ENCODE results near the gene POR.
"Not testable (repeated sequence)": the region's sequence is repeated elsewhere in the genome, so short reads cannot be mapped to it uniquely, and the experiment has no call there.

Gene POR

DNA sequence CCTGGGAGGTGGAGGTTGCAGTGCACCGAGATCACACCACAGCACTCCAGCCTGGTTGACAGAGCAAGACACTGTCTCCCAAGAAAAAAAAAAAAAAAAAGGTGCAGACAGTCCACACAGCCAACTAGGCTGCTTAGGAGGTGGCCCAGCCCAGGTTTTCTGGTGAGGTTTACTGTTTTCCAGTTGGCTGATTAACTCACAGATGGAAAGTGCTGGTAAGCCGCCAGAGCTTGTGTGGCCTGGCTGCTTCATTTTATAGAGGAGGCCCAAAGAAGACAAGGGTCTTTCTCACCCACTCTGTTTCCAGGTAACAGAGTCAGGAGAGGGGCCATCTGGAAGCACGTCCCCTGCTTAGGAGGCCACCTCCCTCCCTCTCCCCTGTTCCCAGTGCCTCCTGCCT, 29.9 kb upstream of the POR start:
- DNase-seq: no peak

DNA sequence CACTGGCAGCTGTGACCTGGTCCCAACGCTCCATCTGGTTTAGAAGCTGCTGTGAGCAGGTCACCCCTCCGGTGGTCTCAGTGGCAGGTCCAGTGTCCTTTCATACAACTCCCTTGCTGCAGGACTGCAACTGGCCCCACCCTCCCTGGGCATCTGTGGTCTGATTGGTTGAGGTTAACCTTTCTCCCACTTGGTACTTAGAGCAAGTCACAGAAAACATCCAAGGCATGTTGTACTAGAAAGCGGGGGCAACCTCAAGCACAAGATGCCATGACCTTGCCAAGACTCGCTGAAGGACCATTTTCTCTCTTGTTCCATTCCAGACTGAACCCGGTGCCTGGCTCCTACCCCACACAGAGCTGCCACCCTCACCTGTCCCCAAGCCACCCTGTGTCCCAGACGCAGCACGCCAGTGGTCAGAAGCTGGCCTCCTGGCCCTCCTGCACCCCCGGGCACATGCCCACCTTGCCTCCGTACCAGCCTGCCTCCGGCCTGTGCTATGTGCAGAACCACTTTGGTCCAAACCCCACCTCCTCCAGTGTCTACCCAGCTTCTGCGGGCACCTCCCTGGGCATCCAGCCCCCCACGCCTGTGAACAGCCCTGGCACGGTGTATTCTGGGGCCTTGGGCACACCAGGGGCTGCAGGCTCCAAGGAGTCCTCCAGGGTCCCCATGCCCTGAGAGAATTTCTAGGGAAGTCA, 27.1 kb upstream of the POR start:
- no peak for DNase-seq

DNA sequence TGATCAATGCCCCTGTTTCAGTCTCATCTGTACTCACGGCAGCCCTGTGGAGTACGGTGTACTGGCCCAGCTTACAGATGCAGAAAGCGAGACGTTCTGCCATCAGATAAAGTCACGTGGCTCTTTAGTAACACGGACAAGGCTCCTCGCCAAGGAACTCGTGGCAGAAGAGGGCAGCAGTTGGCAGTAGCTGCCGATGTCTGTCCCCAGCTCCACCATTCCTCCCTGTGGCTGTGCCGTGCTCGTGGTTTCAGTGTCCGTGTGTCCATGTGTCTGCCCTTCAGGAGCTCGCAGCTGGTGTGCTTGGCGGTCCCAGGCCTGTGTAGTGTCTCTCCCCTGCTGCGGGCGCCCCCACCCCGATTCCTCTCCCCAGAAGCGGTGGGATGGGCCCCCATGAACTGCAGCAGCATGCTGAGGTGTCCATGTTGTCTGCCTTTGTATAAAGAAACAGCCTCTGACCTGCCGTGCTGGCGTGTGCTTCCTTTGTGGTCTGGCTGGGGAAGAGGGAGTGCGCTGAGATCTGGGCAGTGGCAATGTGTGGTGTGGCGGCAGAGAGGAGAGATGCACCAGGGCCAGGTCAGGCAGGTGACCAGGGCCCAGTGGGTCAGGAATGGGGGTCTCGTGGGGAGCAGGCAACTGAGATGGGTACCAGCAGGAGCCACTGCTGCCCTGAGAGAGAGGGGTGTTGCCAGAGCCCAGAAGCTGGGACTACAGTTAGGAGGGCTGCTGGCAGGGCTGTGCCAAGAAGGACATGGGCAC, 26.3 kb upstream of the POR start:
- no peak for DNase-seq

DNA sequence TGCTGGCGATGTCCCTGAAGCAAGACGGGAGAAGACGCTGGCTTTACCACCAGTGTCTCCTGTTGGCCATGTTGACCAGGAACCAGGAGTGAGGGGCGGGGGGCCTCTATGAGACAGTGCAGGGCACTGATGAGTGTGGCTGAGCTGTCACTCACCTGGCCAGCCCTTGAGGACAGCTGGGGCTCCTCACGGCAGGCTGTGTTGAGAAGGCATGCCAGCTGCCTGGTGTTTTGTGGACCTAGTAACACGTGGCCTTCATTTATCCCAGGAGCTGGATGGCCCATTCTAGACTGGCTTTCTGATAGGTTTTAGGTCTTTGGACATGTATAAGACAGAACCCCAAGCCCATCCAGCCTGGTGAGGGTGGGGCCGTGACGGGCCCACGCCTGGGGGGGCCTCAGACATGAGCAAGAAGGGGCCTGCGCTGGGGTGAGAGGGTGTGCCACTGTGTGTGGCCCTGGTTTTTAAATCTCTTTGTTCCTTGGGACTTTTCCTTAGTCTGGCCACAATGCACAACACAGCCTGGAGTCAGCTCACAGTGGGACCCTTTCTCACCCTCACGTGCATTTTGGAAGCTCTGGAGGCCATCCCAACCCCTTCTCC, 25.6 kb upstream of the POR start:
- no peak for DNase-seq

DNA sequence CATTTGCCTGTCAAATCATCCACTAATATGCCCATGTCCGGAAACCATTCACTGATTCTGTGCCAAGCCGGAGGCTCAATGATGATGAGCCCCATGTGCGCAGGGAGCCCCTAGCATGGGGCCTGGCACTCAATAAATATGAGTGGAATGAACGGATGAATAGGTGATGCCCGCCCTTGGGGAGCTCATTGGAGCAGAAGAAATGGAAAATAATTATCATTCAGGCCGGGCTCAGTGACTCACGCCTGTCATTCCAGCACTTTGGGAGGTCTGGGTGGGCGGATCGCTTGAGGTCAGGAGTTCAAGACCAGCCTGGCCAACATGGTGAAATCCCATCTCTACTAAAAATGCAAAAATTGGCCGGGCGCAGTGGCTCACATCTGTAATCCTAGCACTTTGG, 25.1 kb upstream of the POR start:
- no peak for DNase-seq

DNA sequence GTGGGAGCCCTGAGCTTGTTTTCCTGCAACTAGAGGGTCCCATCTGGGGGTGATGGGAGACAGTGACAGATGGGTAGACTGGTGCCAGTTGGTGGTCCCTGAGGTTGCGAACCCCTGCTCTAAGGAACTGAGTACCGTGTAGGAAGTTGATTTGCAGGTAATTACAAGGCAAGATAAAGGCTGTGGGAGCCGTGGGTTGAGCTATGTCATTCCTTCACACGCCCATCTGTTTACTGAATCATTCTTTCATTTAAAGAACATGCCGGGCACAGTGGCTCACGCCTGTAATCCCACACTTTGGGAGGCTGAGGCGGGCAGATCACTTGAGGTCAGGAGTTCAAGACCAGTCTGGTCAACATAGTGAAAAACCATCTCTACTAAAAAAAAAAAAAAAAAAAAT, 23.7 kb upstream of the POR start:
- not testable (repeated sequence) for DNase-seq

DNA sequence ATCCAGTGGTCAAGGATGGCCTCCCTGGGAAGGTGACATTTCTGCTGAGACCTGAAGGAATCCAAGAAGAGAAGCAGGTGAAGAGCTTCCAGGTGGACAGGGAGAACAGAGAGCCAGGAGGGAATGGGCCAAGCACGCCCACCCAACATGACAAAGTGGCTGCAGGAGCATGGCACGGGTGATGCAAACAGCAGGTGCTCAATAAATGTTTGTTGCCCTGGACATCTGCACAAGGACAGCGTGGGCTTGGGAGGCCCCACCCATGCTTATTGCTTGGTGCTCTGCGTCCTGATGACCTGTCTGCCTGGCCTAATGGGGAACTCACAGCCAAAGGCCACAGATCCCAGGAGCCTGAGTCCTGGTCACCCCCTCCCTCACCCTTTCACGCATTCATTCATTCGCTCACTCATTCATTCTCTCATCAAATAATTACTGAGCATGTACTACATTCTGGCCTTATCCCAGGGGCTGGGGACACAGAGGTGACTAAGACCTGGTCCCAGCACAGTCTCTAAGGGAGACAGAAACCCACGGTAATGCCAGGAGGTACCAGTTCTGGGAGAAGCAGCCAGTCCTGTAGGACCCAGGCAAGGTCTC, 23.0 kb upstream of the POR start:
- no peak for DNase-seq

DNA sequence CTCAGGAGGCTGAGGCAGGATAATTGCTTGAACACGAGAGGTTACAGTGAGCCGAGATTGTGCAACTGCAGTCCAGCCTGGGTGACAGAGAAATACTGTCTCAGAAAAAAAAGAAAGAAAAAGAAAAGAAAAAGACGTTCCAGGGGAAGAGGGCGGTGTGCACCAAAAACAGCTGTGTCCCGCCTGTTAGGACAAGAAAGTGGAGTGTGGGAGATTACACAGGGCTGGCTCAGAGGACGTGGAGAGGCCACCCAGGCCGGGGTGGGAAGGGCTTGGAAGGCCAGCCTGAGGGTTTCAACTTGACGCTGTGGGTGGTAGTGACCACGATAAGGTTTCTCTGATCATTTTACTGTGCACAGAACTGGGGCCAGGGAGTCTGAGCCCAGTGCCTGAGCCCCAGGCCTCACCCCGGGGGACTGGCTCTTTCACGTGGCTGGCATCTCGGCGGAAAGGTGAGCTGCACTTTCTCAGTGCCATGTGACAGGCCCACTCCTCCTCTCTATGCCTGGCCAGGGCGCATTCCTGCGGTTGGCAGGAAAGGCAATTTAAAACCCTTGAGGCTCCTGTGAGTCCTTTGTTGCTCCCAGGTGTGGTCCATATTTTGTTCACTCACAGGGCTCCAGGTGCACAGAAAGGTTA, 22.2 kb upstream of the POR start:
- DNase-seq: no peak

DNA sequence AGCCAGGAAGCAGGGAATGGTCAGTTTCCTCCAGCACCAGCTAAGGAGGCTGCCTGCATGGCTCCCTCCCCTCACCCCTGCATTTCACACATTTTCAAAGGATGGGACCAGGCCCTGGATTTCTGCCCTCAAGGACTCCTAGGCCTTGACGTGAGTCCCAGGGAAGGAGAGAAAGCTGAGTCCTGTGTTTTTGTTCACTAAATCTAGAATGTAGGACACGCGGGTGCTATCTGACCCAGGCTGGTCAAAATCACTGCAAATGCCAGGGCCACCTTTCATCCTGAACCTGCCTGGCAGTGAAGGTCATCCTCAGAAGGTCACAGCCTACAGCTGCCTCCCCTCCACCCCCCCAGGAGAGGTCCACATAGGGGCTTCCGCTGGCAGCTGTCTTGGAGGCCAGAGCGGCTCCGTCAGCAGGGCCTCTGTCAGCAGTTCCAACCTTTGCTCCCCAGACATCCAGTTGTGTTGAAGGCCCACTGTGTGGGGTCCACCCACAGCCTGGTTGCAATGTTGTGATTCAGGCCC, 18.1 kb upstream of the POR start:
- no peak for DNase-seq

DNA sequence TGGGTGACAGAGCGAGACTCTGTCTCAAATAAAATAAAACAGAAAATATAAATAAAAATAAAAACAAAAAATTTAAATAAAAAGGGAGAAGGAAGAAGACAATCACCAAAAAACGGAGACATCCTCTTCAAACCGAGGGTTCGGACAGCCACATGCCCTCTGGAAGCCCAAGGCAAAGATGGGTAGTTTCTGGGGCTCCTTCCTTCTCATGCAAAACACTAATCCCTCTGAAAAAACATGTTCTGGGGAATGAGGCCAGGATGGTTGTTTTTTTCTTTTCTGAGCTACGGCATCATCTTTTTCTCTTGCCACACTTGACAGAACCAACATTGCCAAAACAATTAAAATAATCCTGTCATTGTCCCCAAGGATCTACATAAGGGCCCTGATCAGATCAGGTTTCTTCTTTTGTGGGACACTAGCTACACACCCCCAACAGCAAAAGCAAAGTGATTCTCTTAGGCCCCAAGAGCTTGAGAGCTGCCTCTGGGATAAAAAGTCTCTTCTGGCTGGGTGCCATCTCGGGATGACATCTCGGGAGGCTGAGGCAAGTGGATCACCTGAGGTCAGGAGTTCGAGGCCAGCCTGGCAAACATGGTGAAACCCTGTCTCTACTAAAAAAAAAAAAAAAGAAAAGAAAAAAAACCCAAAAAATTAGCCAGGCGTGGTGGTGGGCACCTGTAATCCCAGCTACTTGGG, 14.2 kb upstream of the POR start:
- DNase-seq: peak; percentile 41

DNA sequence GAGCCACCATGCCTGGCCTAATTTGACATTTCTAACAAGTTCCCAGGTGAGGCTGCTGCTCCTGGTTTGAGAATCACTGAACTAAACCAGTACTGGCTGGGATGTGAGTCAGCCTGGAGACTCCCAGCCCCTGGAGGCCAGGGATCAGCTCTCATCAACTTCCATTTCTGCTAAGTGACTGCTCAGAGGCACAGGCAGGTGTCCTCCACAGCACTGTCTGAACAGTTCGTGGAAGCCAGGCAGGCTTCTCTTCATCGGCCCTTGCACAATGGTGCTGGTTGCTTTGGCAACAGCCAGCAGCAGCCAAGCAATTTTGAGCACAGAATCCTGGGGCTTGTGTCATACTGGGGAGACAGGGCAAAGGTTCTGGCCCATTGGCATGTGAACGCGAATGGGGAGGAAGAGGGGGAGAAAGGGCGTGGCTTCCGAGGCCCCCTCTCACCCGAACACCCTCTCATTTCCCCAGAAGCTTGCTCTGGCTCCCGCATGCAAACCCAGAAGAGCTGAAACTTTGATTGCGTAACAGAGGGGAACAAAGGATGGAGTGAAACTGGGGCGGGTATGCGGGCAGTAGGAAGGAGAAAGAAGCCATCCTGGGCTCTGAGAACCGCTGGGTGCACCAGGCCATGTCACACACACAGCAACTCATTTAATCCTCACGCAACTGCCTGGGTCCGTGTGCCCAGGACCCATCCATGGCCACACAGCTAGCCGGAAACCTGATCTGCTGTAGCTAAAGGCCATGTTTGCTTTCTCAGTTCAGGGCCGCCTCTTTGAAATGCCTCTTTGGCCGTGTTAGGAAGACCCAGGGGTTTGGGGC, 9.0 kb upstream of the POR start:
- peak; percentile 62 for DNase-seq

DNA sequence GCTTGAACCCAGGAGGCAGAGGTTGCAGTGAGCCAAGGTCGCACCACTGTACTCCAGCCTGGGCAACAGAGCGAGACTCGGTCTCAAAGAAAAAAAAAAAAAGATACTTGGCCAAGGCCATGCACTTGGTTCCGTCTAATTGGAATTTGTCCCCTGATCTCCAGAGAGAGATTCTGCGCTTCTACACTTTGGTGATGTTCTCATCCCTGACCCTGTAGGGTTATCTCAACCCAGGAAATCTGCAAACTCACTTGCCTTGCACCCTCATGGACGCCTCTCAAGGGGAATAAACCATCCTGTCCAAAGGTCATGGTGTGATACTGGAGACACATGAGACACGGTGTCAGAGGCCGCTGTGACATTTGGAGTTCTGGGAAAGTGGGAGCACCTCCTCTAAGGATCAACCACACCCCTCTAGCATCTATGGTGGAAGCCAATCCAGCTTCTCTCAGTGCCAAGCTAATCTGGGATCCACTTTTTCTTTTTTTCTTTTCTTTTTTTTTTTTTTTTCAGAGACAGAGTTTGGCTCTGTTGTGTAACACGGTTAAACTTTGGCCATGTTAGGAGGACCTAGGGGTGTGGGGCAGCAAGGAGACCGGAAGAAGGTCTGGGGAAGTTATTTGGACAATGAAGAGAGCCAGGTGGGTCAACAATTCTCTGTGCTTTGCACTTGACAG, 7.8 kb upstream of the POR start:
- DNase-seq: no peak

DNA sequence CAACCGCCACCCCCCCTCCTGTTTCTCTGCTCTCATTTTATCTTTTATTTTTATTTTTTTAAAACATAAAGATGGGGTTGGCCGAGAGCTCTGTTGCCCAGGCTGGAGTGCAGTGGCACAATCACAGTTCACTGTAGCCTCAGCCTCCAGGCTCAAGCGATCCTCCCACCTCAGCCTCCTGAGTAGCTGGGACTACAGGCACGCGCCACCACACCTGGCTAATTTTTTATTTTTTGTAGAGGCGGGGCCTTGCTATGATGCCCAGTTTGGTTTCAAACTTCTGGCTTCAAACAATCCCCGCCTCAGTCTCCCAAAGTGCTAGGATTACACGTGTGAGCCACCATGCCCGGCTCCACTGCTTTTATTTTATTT, 7.3 kb upstream of the POR start:
- DNase-seq: not testable (repeated sequence)

DNA sequence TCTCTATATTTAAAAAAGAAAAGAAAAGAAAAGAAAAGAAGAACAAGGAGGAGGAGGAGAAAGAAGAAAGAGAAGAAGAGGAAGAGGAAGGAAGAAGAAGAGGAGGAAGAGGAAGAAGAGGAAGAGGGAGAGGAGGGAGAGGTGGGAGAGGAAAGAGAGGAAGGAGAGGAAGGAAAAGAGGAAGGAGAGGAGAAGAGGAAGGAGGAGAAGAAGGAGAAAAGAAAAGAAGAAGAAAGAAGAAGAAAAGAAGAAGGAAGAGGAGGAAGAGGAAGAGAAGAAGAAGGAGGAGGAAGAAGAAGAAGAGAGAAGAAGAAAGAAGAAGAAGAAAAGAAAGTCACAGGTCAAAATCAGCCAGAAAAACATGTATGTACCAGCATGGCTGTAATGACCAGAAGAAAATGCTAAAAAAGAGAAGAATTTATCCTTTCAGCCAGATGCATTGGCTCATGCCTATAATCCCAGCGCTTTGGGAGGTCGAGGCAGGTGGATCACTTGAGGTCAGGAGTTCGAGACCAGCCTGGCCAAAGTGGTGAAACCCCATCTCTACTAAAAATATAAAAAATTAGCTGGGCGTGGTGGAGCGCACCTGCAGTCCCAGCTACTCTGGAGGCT, 5.3 kb upstream of the POR start:
- no peak for DNase-seq

DNA sequence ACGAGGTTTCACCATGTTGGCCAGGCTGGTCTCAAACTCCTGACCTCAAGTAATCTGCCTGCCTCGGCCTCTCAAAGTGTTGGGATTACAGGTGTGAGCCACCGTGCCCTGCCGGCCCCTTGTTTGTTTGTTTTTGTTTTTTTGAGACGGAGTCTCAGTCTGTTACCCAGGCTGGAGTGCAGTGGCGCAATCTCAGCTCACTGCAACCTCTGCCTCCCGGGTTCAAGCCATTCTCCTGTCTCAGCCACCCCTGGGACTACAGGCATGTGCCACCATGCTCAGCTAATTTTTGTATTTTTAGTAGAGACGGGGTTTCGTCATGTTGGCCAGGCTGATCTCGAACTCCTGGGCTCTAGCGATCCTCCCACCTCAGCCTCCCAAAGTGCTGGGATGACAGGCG, 3.8 kb upstream of the POR start:
- not testable (repeated sequence) for DNase-seq

DNA sequence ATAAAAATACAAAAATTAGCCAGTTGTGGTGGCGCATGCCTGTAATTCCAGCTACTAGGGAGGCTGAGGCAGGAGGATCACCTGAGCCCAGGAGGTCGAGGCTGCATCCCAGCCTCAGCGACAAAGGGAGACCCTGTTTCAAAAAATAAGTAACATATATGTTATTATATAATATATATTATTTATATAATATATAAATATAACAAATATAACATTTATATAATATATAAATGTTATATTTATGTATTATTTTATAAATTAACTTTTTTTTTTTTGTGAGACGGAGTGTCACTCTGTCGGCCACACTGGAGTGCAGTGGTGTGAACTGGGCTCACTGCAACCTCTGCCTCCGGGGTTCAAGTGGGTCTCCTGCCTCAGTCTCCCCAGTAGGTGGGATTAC, 1.5 kb upstream of the POR start:
- no peak for DNase-seq

DNA sequence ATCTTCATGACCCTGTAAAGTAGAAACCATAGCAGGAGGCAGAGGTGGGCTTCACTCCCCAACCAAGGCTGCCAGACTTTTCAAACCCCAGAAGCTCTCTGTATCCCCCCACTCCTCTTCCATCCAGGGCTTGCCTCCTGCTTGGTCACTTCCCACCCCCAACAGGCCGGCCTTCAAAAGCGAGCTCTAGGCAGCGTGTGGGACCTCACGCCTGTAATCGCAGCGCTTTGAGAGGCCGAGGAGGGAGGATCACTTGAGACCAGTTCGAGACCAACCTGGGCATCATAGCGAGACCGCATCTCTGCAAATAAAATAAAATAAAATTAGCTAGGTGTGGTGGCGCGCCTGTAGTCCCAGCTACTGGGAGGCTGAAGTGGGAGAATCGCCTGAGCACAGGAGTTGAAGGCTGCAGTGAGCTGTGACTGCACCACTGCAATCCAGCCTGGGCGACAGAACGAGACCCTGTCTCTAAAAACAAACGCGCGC, 743 bp upstream of the POR start:
- DNase-seq: no peak

DNA sequence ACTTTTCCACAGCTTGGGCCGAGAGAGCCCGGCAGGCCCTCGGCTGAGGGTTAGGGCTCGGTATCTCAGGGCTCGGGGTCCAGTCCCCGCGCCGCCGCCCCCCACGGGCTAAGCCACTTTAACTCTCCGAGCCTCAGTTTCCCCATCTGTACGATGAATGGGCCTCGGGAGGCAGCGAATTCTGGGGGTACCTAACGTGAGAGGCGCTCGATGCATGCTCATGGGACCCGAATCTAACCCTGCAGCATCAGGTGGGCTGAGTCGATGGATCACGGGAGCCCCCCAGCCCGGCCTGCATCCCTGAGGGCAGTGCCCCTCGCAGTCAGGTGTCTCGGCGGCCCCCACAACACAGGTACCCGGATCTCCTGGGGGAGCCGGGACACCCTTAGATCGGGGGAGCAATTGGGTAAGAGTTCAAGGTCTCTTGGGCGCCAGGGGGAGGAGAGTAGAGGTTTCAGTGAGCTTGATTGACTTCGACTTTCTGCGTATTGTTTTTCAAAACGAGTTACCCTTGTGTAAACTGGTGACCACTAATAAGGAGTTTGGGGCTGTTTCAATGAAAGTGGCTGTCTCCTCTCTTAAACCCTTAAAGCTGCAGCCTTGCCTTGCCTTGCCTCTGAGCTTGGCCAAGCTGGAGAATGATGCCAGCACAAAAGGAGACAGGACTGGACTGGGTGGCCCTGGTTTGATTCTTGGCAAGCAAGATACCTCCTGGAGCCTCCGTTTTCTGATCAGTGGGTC, 631 bp downstream of the POR start:
- DNase-seq: no peak

DNA sequence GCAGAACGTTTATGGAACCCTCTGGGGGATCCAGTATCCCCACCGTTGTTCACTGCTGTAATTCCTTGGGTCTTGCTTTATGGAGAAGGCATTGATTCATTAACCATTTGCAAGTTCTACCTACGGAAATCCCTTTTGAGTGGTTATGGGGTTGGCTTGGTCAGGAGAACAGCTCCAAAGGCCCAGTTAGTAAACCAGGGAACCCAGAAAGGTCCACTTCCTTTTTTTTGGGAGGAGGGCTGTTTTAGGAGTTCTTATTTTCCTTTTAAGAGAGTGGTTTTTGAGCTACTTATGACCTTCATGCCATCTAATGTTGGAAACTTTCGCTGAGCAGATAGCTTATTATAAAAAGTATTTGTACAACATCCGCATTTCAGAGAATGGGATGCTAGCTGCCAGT, 1.3 kb downstream of the POR start:
- DNase-seq: no peak
